GM21367 (cell line): Measurements from ENCODE around the gene SLC24A1.

ENCODE experiments used
- ATAC-seq: cut with Tn5 transposase; IDR thresholded peaks from one replicate; pipeline ENCODE4 v1.9.1; 2021; ENCODE audit not compliant: unreplicated experiment

Gene SLC24A1

DNA sequence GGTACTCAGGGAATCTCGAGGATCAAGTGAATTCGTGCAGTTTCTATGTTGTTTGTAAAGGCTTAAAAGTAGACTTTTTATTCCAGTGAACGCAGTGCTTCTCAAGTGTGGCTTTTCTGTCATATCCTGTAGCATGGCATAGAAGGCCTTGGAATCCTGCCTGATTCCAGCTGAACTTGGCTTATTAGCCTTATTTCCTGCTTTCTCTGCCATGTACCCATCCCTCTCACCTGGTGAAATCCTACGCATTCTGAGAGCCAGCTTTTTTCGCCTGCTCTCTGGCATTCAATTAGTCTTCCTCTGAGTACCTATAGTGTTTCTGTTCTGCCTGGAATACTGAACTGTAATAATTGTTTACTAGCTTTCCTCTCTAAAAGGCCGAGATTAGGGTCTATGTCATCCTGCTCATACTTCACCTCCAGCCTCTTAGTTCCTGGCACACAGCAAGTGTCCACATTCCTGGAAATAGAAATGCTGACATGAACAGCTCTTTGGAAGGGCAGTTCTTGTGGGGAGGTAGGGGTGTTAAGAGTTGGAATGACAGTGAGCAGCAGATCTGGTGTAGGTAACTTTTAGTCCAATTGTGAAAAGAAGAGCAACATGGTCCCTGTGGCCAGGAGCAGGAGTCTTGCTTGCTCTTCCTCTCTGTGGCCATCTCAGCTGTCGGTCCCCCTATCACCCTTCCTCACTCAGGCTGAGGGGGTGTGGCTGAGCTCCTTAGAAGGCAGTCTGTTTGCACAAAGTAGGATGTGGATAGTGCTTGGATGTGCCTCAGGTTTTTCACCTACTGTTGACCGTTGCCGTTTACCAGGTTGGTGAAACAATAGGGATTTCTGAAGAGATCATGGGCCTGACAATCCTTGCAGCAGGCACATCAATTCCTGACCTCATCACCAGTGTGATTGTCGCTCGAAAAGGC, 30.4 kb downstream of the SLC24A1 start:
- ATAC-seq: no peak

GRCh38 chr15:65653341-65653740, 31.6 kb downstream of the SLC24A1 start:
- ATAC-seq: no peak

DNA sequence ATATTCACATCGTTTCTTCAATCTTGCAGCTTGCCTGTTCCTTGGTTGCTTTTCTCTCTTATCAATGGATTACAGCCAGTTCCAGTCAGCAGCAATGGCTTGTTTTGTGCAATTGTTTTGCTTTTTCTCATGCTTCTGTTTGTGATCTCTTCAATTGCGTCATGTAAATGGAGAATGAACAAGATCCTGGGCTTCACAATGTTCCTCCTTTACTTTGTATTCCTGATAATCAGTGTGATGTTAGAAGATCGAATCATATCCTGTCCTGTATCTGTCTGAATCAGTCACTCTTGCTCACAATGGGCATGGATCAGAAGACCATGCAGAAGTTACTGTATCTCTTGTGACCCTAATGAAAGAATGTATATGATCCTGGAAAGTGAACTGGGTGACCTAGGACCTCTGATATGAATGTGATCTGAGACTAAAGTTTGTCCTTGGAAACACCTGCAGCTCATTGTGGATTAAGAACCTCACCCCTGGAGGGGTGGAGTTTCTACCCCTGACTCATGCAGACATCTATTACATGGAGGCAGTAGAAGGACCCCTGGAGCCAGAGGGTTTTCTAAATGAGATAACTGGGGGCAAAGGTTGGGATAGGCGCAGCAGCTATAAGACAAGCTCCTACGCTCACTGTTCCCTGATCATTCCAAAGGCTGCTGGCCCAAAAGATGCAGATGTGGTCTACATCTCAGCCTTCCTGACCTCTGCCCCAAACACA, 32.2 kb downstream of the SLC24A1 start:
- no peak for ATAC-seq

- ATAC-seq: no peak
Measured at GRCh38 chr15:65655026-65655425, 33.3 kb downstream of the SLC24A1 start.

DNA sequence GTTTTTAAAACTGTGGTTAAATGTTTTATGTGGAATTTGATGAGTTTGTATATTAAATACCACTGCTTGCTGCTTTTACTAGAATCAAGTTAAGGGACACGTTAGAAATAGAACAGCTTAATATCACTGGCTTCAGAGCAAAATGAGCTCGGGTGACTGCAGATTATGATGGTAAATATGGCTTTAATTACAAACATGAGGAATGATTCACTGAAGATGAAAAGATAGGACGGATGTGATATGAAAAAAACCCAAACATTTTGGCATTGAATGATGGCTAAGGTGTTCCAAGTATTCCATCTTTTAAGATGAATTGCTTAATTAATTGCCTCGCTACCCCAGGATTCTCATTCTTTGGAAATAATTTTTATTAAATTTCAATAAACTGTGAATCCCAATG, 33.7 kb downstream of the SLC24A1 start:
- ATAC-seq: no peak

DNA sequence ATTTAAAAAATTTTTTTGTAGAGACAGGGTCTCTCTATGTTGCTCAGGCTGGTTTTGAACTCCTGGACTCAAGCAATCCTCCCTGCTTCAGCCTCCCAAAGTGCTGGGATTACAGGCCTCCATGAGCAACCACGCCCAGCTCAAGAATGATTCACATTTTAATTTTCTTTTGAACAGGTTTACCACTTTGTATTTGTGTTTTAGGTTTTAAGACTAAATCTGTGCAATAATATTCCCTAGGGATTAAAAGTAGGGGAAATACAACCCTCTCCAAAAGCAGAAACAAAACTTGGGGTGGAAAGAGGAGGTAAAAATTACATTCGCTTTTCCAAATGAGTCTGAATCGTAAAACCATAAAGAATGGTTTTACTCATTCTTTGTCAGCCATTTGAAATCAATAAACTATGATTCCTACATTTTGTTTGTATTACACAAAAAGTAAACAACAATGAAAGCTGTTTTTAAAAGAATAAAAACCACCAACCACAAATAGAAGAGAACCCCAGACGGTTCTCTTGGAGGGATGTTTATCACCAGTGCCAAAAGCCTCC, 37.8 kb downstream of the SLC24A1 start:
- ATAC-seq: no peak

DNA sequence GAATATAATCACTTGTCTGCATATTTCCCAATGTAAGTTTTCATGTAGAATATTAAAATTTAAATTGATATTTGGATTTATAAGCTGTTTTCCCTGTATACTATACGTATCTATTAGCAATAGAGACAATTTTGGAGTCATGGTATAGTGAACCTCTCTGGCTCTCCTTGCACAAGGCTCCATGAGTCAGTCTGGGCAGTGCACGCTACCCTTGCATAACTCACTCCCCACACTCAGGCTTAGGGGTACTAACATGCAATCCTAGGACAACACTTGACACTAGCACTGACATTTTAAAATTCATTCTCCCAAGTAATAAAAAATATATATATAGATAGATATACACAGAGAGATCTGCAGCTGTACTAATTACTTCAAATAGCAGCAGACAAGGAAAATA, 39.2 kb downstream of the SLC24A1 start:
- ATAC-seq: no peak

DNA sequence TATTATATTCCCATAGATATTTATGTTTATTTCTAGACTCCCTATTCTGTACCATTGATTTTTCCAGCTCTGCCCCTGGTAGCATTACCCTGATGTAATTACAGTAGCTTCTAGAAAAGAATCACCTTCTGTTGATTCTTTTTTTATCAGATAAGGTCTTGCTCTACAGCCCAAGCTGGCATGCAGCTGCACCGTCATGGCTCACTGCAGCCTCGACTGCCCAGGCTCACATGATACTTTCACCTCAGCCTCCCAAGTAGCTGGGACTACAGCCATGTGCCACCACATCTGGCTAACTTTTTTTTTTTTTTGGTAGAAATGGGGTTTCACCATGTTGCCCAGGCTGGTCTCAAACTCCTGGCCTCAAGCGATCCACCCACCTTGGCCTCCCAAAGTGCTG, 41.8 kb downstream of the SLC24A1 start:
- no peak for ATAC-seq

- ATAC-seq: no peak
Measured at GRCh38 chr15:65666257-65666656, 44.5 kb downstream of the SLC24A1 start.

GRCh38 chr15:65675551-65675950, 53.8 kb downstream of the SLC24A1 start:
- no peak for ATAC-seq

DNA sequence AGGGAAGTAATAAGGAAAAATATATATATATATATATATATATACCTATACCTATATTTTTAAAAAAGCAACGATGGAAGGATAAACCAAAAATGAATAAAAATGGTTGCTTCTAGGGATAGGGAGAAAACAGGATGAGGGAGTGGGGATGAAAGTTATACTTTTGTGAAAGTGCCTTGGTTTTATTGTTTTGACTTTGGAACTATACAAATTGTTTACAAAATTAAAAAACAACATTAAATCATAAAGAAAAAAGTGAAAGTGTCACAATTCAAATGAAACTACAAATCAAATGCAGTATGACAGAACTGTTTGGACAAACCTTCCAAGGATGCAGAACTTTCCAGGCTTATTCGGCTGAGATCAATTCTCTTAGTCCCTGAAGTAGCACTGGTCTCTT, 54.4 kb downstream of the SLC24A1 start:
- no peak for ATAC-seq

DNA sequence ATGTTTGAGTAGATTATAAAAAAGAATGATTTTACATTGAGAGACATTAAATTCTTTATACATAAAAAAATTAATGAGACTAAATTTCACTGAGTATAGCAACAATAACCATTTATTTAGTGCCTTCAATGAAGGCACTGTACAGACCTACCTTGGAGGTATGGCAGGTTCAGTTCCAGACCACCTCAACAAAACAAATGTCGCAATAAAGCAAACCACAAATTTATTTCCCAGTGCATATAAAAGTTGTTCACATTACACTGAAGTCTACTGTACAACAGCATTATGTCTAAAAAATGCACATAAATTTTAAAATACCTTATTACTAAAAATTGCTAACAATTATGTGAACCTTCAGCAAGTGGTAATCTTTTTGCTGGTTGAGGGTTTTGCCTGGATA, 58.8 kb downstream of the SLC24A1 start:
- ATAC-seq: no peak

- ATAC-seq: no peak
Measured at GRCh38 chr15:65682404-65682911, 60.7 kb downstream of the SLC24A1 start.

DNA sequence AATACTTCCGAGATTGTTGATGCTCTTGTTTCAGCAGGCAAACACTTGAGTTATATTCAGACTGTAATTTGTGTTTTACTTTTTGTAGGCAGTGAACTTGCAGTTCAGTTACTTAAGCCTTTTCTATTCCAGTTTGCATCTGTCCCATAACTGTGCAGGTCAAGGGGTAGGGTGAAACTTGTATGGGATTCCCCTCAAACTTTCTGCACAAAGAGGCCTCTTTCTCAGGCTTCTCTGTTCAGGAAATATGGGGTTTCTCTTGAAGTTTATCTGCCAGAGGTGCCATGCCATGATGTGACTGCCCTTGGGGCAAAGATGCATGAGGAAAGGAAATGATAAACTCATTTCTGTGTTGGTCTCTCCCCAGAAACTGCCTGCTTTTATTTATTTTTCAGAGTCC, 66.7 kb downstream of the SLC24A1 start:
- ATAC-seq: no peak

DNA sequence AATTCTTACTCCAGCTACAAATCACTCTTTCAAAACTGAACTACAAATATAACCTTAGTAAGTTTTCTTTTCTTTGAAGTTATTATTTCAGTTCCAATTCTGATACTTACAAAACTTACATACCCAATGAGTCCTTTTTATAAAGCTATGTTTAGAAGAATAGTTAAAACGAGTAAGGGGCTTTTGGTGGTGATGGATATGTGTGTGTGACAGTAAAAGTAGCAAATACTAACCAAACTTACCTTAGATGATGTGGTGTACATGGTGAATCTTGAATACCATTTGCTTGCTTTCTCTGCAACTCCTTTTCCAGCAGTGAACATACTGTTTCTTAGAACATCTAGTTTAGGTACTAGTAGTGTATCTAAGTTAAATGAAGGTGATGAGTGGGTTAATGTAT, 68.4 kb downstream of the SLC24A1 start:
- ATAC-seq: no peak

DNA sequence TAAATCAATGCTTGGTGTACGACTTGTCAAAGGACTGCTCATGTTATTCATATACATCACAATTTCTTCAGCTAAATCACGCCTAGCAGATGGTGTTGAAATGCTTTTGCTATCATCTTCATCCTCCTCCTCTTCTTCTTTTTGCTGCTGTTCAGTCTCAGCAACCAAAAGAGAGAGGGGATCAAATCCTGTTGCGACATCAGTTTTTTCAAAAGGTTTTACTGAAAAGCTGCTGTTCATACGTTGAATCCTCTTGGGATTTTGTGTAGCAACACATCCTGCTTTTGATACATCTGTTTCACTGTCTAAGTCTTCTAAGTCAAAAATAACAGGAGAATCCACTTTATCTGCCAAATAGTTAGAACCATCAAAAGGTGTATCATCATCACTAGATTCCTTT, 69.0 kb downstream of the SLC24A1 start:
- no peak for ATAC-seq

DNA sequence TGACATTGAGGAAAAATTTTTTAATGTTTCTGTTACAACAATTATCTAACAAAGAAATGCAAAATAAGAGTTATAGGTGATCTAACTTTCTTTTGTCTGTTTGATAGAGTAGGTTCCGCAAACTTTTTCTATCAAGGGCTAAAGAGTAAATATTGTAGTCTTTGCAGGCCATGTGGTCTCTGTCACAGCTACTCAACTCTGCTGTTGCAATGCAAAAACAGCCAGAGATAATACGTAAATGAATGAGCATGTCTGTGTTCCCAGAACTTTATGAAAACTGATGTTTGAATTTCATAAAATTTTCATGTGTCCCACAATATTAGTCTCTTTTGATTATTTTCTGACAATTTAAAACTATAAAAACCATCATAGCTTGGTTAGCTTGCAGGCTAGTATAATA, 73.3 kb downstream of the SLC24A1 start:
- ATAC-seq: no peak
